ENCODE results near the gene TSR1. TPM values are rescaled to one million over a fixed set of nuclear protein-coding genes. Genes with fewer than 3 reads are reported as not detected.

Gene TSR1
- total RNA-seq (2014; rRNA removed; shearing (Covaris generic)) = 55.6 and 57.1 TPM in 2 replicates
- polyA plus RNA-seq (2015; cell fraction: cytosol; rRNA removed) = 48.6 and 64.2 TPM in 2 replicates
- polyA plus RNA-seq (2015; cell fraction: nucleus; rRNA removed) = 151 and 159 TPM in 2 replicates

DNA sequence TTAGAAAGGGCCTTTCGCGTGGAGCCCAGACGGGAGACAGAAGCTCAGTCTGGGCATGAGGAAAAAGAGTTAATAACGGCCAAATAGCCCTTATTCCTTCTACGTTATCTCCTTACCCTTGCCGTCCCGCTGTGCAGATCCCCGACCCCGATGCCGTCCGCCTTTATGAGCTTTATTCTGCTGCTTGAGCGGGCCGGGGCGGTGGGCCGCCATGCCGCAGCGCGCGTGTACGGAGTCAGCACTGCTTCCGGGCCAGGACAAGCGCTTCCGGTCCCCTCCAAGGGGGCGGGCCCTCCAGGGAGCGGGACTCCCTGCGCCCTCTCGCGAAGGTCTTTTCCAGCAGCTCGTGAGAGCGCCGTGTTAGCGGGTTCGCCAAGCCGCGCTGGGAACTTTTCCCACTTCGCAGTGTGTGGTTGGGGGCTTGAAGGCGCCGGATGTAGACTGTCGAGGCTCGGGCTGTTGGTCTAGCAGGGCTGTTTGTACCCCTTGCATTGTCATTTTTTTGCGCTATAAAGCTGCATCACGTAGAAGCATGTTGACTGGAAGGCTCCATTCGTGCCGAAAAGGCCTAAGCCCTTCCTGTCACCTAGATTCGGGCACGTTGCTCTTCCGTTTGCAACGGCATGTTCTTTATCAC, at the start of gene TSR1:
Gene TSR1, minus strand, starts transcription at position 243 of the 637 bp plus-strand sequence. Its CDS starts 30 bp downstream, at position 213.
- in situ Hi-C loops (cut with HindIII; ENCODE audit: low pct_unique_long_range_greater_than_20kb, low sequenced_read_pairs) = no loop called here

GRCh38 chr17:2385240-2386210, 49.3 kb upstream of the TSR1 start:
- DNase-seq (ENCODE audit: low read depth, low spot score) = no peak
- in situ Hi-C loops (cut with HindIII; ENCODE audit: low pct_unique_long_range_greater_than_20kb, low sequenced_read_pairs) = no loop called here

More for the DNA sequence above, at the start of gene TSR1:
- DNase-seq (ENCODE audit: low read depth, low spot score) = peak; percentile 91

DNA sequence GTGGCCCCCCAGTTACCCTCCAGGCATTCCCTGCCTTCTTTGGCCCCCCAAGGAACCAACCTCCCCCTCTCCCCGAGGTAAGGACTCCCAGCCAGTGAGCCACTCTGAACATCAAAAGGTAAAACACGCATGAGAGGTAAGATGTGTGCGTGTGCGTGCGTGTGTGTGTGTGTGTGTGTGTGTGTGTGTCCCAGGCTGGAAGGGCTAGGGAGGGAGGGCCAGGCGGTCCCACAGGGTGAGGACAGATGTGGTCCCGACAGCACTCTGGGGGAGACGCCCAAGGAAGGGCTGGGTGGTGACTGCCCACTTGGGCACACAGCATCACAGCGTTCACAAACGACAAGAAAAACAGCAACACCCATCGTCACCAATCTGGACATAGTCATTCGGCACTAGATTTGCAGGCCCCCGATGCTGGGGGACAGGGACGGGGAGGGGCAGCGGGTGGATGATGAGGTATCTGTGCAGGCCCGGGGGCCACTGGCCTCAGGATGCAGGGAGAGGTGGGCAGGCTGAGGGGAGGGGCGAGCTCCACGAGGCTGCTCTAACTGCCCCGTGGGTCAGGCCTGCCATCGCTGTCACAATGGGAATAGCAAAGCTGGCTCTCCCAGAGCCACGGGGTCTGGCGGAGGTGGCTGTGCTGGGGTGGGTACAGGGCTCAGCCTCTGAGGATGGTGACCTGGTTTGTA, 48.3 kb upstream of the TSR1 start:
- no peak for DNase-seq (ENCODE audit: low read depth, low spot score)
- in situ Hi-C loops (cut with HindIII; ENCODE audit: low pct_unique_long_range_greater_than_20kb, low sequenced_read_pairs) = no loop called here

GRCh38 chr17:2383628-2384167, 47.4 kb upstream of the TSR1 start:
- in situ Hi-C loops (cut with HindIII; ENCODE audit: low pct_unique_long_range_greater_than_20kb, low sequenced_read_pairs) = no loop called here

DNA sequence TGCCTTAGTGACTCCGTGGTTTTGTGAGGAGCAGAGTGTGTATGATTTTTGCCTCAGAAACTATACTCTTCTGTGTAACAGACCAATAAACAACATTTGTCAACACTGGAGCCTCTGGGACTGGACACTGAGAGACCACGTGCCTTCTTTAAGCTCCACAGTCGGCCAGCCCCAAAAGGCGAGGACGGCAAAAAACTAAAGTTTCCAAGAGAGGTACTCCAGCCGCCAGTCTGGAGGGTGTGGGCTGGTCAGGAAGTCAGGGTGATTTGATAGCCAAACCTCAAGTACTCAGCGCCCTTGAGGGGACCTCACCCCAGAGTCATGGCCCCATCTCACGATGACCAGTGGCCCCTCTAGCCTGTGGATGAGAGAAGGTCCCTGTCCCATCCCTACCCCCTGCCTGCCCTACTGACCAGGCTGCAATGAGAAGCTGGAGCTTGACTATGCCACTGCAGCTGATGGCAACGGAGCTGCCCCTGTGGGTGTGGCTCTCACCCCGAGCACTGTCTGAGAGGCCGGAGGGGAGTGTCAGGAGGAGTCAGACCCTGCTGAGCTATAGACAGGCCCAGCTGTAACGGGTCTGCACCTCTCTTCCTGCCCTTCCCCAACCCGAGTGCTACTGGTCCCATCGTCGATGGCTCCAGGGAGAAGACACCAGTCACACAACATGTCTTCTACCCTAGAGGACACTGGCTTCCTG, 44.8 kb upstream of the TSR1 start:
- no peak for DNase-seq (ENCODE audit: low read depth, low spot score)
- in situ Hi-C loops (cut with HindIII; ENCODE audit: low pct_unique_long_range_greater_than_20kb, low sequenced_read_pairs) = no loop called here

More at GRCh38 chr17:2383628-2384167, 47.4 kb upstream of the TSR1 start:
- no peak for DNase-seq (ENCODE audit: low read depth, low spot score)

DNA sequence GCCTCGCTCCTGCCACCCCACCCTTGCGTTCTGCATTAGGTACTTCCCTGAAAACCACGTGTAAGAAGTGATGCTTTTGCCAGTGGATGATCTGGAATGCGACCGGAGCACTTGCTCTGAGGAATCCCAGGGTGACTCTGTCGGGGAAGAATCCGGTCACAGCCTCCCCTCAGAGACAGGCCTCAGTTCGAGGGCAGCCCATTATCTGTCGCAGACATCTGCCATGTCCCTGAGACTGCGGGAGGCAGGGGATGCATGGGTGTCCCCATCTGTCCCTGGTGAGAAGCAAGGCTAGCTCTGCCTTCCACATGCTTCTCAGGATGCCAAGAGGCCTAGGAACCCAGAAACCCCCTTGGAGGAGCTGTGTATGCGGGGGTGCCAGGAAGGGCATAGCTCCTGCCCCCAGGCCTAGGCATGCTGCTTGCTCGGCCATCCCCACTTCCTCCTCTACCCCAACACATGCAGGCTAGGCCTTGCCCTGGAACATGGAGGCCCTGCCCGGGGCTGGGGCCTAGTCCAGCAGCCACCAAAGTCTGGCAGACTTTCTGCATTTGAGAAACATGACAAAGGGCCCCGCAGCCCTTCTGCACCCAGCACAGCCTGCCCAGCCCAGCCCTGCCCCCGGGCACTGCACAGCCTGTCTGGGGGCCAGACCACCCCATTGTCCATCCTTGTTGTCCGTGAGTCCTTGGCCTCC, 44.1 kb upstream of the TSR1 start:
- no peak for DNase-seq (ENCODE audit: low read depth, low spot score)
- in situ Hi-C loops (cut with HindIII; ENCODE audit: low pct_unique_long_range_greater_than_20kb, low sequenced_read_pairs) = no loop called here

DNA sequence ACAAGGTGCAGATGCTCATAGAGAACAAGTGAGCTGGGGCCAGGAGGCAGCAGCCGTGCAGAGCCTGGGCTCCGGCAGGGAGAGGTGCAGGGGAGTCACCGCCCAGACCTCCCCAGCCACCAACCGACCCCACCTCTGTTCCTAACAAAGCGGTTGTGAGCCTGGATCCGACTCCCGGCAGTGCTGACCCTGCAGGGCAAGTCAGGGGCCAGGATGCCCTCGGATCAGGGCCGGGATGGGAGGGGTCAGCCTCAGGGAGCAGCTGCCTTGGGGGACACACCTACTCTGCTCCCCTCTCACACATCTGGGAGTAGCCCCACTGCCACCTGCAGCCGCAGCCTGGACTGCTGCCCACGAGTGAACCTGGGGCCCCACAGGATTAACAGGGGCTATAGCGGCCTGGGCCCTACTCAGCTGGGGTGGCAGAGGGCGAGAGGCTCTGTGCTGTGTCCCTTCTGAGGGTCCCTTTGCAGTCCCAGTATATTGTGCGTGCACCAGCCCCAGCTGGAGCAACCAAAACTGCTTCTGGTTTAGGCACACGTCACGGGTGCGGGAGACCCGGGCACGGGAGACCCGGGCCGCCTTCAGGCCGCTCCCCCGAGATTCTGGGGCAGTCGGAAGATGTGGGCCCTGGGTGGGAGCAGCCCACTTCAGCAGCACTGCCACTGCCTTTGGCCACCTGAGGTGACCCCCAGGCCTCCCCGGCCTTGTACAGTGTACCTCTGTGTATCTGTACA, 43.4 kb upstream of the TSR1 start:
- DNase-seq (ENCODE audit: low read depth, low spot score) = no peak

GRCh38 chr17:2378905-2379304, 42.6 kb upstream of the TSR1 start:
- in situ Hi-C loops (cut with HindIII; ENCODE audit: low pct_unique_long_range_greater_than_20kb, low sequenced_read_pairs) = no loop called here
- no peak for DNase-seq (ENCODE audit: low read depth, low spot score)

More for the DNA sequence above, 43.4 kb upstream of the TSR1 start:
- in situ Hi-C loops (cut with HindIII; ENCODE audit: low pct_unique_long_range_greater_than_20kb, low sequenced_read_pairs) = no loop called here

GRCh38 chr17:2377659-2378058, 41.4 kb upstream of the TSR1 start:
- in situ Hi-C loops (cut with HindIII; ENCODE audit: low pct_unique_long_range_greater_than_20kb, low sequenced_read_pairs) = no loop called here

DNA sequence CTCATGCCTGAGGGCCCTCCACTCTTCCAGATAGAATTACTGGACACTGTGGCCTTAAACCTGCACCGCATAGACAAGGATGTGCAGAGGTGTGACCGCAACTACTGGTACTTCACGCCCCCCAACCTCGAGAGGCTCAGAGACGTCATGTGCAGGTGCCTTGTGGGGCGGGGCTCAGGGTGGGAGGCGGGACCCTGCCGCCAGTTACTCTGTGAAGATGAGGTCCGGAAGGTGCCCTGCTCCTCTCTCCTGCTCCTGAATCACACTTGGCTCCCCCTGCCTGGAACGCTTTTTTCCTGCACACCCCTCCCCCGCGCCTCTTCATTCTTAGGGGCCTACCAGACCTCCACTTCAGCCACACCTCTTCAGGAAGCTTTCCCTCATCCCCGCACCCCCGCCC, 39.9 kb upstream of the TSR1 start:
- in situ Hi-C loops (cut with HindIII; ENCODE audit: low pct_unique_long_range_greater_than_20kb, low sequenced_read_pairs) = no loop called here
- no peak for DNase-seq (ENCODE audit: low read depth, low spot score)

More at GRCh38 chr17:2377659-2378058, 41.4 kb upstream of the TSR1 start:
- no peak for DNase-seq (ENCODE audit: low read depth, low spot score)

DNA sequence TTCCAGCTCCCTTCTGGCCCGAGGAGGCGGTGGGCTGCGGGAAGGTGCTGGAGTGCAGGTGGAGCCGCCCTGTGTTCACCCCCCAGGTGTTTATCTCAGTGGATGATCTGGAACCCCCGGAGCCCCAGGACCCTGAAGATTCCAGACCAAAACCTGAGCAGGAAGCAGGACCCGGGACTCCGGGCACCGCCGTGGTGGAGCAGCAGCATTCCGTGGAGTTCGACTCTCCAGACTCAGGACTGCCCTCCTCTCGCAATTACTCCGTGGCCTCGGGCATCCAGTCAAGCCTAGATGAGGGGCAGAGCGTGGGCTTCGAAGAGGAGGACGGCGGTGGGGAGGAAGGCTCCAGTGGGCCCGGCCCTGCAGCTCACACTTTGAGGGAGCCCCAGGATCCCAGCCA, 39.1 kb upstream of the TSR1 start:
- in situ Hi-C loops (cut with HindIII; ENCODE audit: low pct_unique_long_range_greater_than_20kb, low sequenced_read_pairs) = no loop called here

GRCh38 chr17:2374549-2375285, 38.5 kb upstream of the TSR1 start:
- DNase-seq (ENCODE audit: low read depth, low spot score) = peak; percentile 91
- in situ Hi-C loops (cut with HindIII; ENCODE audit: low pct_unique_long_range_greater_than_20kb, low sequenced_read_pairs) = no loop called here

More for the DNA sequence above, 39.1 kb upstream of the TSR1 start:
- DNase-seq (ENCODE audit: low read depth, low spot score) = no peak

DNA sequence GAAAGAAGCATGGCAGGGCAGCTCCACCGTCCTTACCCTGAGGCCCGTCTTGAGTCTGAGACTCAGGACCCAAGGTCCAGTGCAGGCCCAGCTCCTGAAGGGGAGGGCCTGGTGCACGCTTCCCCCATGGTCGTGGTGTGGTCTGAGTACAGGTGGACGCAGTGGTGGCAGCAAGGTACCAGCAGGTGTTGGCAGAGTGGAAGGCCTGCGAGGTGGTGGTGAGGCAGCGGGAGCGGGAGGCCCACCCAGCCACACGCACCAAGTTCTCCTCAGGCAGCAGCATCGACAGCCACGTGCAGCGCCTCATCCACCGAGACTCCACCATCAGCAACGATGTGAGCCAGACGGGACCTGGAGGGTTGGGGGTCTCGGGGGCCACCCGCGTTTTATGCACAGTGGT, 36.9 kb upstream of the TSR1 start:
- DNase-seq (ENCODE audit: low read depth, low spot score) = no peak
- in situ Hi-C loops (cut with HindIII; ENCODE audit: low pct_unique_long_range_greater_than_20kb, low sequenced_read_pairs) = no loop called here

GRCh38 chr17:2372681-2373080, 36.4 kb upstream of the TSR1 start:
- DNase-seq (ENCODE audit: low read depth, low spot score) = no peak
- in situ Hi-C loops (cut with HindIII; ENCODE audit: low pct_unique_long_range_greater_than_20kb, low sequenced_read_pairs) = no loop called here

DNA sequence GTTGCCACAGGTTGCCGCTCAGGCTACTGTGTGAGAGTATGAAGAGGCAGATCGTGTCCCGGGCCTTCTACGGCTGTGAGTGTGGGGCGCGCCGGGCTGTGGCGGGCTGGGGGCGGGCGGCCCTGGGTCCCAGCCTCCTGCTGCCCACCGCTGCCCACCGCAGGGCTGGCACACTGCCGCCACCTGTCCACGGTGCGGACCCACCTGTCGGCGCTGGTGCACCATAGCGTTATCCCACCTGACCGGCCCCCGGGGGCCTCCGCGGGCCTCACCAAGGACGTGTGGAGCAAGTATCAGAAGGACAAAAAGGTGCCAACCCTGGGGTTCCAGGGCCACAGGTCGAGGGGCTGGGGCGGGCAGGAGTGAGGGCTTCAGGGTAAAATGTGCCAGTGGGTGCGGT, 35.9 kb upstream of the TSR1 start:
- in situ Hi-C loops (cut with HindIII; ENCODE audit: low pct_unique_long_range_greater_than_20kb, low sequenced_read_pairs) = no loop called here
- no peak for DNase-seq (ENCODE audit: low read depth, low spot score)

Measured in SK-MEL-5 (cell line).